Adrenal gland (tissue), 12 donors: ENCODE results near the gene MYEF2. TPM values are rescaled to one million over a fixed set of nuclear protein-coding genes. Genes with fewer than 3 reads are reported as not detected.

Experiments
- DNase-seq, 7 donors: peaks; one replicate each; pipeline ENCODE4 v3.0.0-alpha.2; 2019 to 2020
- H3K27ac ChIP-seq, 5 donors: fragments of 200-600 bp; sonication (generic) in 4 of 5; 1 replicate in 3 of 5; 2 replicates in 2 of 5; pipeline versions ENCODE4 v1.5.1 to v1.8.0; 2016 to 2020; ENCODE audit warnings: mild to moderate bottlenecking in 1 of 5
- H3K27me3 ChIP-seq: fragments of 200-600 bp; 2 replicates; pipeline ENCODE4 v1.8.0; 2021
- H3K36me3 ChIP-seq, 2 donors: fragments of 200-600 bp; replicated peaks in 1 of 2; 1 replicate in 1 of 2; 2 replicates in 1 of 2; pipeline versions ENCODE4 v1.5.1 to v1.8.0; 2018 to 2022
- H3K4me1 ChIP-seq, 2 donors: fragments of 200-600 bp; replicated peaks in 1 of 2; 1 replicate in 1 of 2; 2 replicates in 1 of 2; pipeline versions ENCODE4 v1.5.1 to v1.8.0; 2018 to 2021
- H3K4me3 ChIP-seq, 4 donors: fragments of 200-600 bp; sonication (generic) in 3 of 4; one replicate each; pipeline ENCODE4 v1.5.1; 2016 to 2018
- H3K9me3 ChIP-seq, 3 donors: fragments of 200-600 bp; sonication (generic) in 1 of 3; replicated peaks in 1 of 3; 1 replicate in 2 of 3; 2 replicates in 1 of 3; pipeline versions ENCODE4 v1.5.1 to v1.8.0; 2016 to 2021
- CTCF ChIP-seq, 6 experiments: fragments of 450-650 bp in 4 of 6; fragments of 200-600 bp in 2 of 6; sonication (generic) in 1 of 6; IDR thresholded peaks; 1 replicate in 5 of 6; 2 replicates in 1 of 6; pipeline versions ENCODE4 v1.5.1 to v1.8.0; 2016 to 2021; ENCODE audit warnings: antibody characterized with exemption in 6 of 6, mild to moderate bottlenecking in 2 of 6, moderate library complexity in 1 of 6
- POLR2A ChIP-seq, 2 donors: fragments of 450-650 bp; IDR thresholded peaks; one replicate each; pipeline ENCODE4 v1.6.1; 2017; ENCODE audit warnings: antibody characterized with exemption in 2 of 2, mild to moderate bottlenecking in 2 of 2, moderate library complexity in 1 of 2
- whole genome bisulfite sequencing, 4 donors: extraction: QIAGEN DNeasy Blood & Tissue Kit in 2 of 4; methylation state at CpG; one replicate each; pipeline versions ENCODE4 v1.1.5 to v1.1.7; 2013 to 2017; 5-methylcytosine and 5-hydroxymethylcytosine counted together
- intact Hi-C, 2 donors: fragments of 100-400 bp; cut with DNase I; formaldehyde crosslinking; loops; one replicate each; pipeline versions ENCODE4 v1.14.1 to v1.15.0; 2022 to 2023
- polyA plus RNA-seq, 3 donors: library from polyadenylated mRNA; stranded (reverse); fragments of 200-250 nt in 2 of 3; fragments of 350-450 nt in 1 of 3; fragmentation: Illumina TruSeq in 1 of 3; extraction: RNeasy Lipid Tissue Mini Kit (QIAGEN cat#74804) in 1 of 3; gene quantifications; one replicate each; pipeline ENCODE4 v1.2.3, GENCODE V29; 2013 to 2014
- total RNA-seq, 9 donors: library from RNA; depleted of rRNA in 4 of 9; stranded (reverse); fragments of >200 nt in 4 of 9; fragments of 120-200 nt in 1 of 9; fragmentation: NEBNext Ultra II Directional in 1 of 9; extraction: Animal tissue kit (Norgen Biotek cat#: 25700) in 1 of 9; gene quantifications; one replicate each; pipeline versions ENCODE4 v1.1.0 to v1.2.4, GENCODE V29; 2013 to 2023
- donor health status: healthy with polysubstance abuse.
- donor health status: Bipolar disorder and iron deficiency.
- donor health status: DM: yes; HTN: yes; CAD: no.
- donor health status: DM: no; HTN: no; CAD: no.
- donor health status: DM: no; HTN: no; CAD: no.
- donor health status: DM: yes; HTN: yes; CAD: no.

MYEF2 gene
- total and polyA plus RNA-seq, 12 donors, result 5.9 to 57.0 (median 35.2) TPM

DNA sequence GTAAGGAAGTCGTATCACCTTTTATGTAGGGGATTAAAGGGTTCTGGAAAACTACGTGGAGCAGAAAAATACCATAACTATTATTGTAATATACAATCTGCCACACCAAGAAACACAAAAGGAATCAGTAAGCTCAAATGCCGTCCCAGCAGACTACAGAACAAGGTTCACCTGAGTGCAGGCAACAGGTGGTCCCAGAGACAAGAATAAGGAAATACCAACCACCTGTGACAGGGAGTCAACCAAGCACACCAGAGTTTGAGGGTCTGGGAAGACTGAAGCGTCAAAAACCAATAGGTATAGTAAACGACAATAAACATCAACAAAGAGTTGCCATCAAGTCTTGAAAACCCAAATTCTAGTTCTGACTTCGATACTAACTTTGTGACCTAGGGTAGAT lies 45.2 kb downstream of the MYEF2 start:
- no peak overlapping the region for H3K27ac ChIP-seq
- intact Hi-C loops, result no loop called here
- TF ChIP-seq POLR2A (IDR thresholded peaks at IDR 0.05), result no peak
- no peak for TF ChIP-seq CTCF (IDR thresholded peaks at IDR 0.05)
- H3K27me3 ChIP-seq, result no peaks in the 10 kb centered on the region
- WGBS, 4 donors, result 89 to 95% (median 92%) methylated on average over 6 of the region's 6 CpGs
- H3K4me1 ChIP-seq, result no peaks in the 10 kb centered on the region
- no peaks in the 10 kb centered on the region for H3K9me3 ChIP-seq
- no peak for DNase-seq
- H3K4me3 ChIP-seq, result no peak overlapping the region
- no peaks in the 10 kb centered on the region for H3K36me3 ChIP-seq

GRCh38 chr15:48131324-48131723 lies 46.8 kb downstream of the MYEF2 start:
- H3K4me1 ChIP-seq, result no peaks in the 10 kb centered on the region
- H3K27me3 ChIP-seq, result no peaks in the 10 kb centered on the region
- no peaks in the 10 kb centered on the region for H3K9me3 ChIP-seq
- no peak for DNase-seq
- no peak overlapping the region for H3K4me3 ChIP-seq
- no peaks in the 10 kb centered on the region for H3K36me3 ChIP-seq
- intact Hi-C loops, result no loop called here
- TF ChIP-seq CTCF (IDR thresholded peaks at IDR 0.05) (no peak), POLR2A (IDR thresholded peaks at IDR 0.05) (no peak)
- H3K27ac ChIP-seq, result no peak overlapping the region

DNA sequence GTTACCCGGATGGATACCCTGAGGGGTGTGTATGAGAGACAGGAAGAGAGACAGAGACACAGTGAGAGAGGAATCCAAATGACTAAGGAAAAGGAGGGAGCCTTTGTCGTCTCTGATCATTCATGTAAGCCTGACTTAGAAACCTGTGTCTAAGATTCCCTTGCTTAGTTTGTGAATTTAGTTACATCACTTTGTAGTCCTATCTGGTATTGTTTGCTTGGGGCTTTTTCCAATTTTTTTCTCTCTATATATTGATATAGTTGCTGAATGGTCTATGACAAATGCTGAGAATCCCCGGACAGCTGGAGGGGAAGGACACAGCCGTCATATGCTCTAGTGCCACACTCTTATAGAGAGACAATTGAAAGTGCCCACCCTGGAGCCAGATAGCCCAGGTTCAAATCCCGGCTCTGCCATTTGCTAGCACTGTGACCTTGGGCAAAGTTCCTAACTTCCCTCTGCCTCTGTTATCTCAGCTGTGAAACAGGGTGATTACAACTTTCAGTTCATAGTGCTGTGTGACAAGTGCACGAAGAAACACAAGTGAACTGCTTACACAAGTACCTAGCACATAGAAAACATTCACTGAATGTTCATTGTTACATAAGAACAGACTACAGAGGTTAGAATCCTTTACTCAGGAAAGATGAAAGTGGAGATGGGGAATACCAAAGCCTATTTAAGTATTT lies 51.3 kb downstream of the MYEF2 start:
- DNase-seq, result no peak
- 56 to 71% (median 64%) methylated on average over 6 of the region's 6 CpGs for WGBS, 4 donors
- no peaks in the 10 kb centered on the region for H3K9me3 ChIP-seq
- H3K4me1 ChIP-seq, result no peaks in the 10 kb centered on the region
- TF ChIP-seq CTCF (IDR thresholded peaks at IDR 0.05), result no peak
- no peak for TF ChIP-seq POLR2A (IDR thresholded peaks at IDR 0.05)
- no peaks in the 10 kb centered on the region for H3K36me3 ChIP-seq
- H3K4me3 ChIP-seq, result no peak overlapping the region
- intact Hi-C loops, result no loop called here
- no peak overlapping the region for H3K27ac ChIP-seq
- no peaks in the 10 kb centered on the region for H3K27me3 ChIP-seq

GRCh38 chr15:48121849-48122248 lies 56.2 kb downstream of the MYEF2 start:
- WGBS, 4 donors, result 76 to 85% (median 84%) methylated on average over 8 of the region's 8 CpGs
- Histone ChIP-seq H3K36me3 (no peaks in the 10 kb centered on the region), H3K4me3 (no peak overlapping the region), H3K9me3 (no peaks in the 10 kb centered on the region), H3K4me1 (no peaks in the 10 kb centered on the region), H3K27ac (no peak overlapping the region), H3K27me3 (peaks cover 3% of the 10 kb centered on the region)
- TF ChIP-seq POLR2A (IDR thresholded peaks at IDR 0.05), result no peak
- no peak for TF ChIP-seq CTCF (IDR thresholded peaks at IDR 0.05)
- intact Hi-C loops, result no loop called here
- no peak for DNase-seq
